Thyroid gland (tissue), 4 donors: Measurements from ENCODE around the gene CPNE2.

ENCODE experiments used
- POLR2A ChIP-seq, 2 donors: fragments of 450-650 bp; IDR thresholded peaks; one replicate each; pipeline ENCODE4 v1.6.1; 2017; ENCODE audit warnings: antibody characterized with exemption in 2 of 2, mild to moderate bottlenecking in 2 of 2, moderate library complexity in 1 of 2
- TF ChIP-seq, protein P1 (sequence below), 6 experiments: fragments of 200-600 bp in 3 of 6; fragments of 450-650 bp in 3 of 6; sonication (generic) in 3 of 6; IDR thresholded peaks; one replicate each; pipeline ENCODE4 v1.5.1; 2016 to 2019; ENCODE audit warnings: antibody characterized with exemption in 6 of 6, mild to moderate bottlenecking in 2 of 6, inconsistent platforms in 1 of 6, moderate library complexity in 1 of 6

DNA sequence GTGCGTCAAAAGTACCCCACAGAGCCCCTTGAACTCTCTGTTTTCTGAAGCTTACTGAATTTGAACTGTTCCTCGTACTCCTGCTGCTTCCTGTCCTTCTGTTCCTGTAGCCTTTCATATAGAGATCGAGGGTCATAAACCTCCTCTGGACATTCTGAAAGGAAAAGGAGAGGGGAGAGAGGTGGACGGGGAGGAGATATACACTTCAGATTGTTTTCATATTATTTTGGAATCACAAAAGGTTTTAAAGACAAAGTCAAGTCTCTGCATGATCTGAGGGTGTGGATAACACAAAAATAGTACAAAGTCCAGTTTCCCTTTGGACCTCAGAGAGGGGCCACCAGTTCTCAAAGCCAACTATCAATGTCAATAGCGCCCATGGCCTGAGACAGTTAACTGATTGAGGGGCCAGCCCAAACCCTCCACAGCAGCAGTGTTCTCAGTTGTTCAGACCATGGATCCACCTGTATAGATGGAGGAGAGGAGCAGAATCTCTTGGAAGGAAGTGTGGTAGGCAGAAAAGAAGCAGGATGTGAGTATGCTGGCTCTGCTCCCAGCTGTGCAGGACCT is 80.4 kb downstream of the CPNE2 start:
- TF ChIP-seq, protein P1, sequence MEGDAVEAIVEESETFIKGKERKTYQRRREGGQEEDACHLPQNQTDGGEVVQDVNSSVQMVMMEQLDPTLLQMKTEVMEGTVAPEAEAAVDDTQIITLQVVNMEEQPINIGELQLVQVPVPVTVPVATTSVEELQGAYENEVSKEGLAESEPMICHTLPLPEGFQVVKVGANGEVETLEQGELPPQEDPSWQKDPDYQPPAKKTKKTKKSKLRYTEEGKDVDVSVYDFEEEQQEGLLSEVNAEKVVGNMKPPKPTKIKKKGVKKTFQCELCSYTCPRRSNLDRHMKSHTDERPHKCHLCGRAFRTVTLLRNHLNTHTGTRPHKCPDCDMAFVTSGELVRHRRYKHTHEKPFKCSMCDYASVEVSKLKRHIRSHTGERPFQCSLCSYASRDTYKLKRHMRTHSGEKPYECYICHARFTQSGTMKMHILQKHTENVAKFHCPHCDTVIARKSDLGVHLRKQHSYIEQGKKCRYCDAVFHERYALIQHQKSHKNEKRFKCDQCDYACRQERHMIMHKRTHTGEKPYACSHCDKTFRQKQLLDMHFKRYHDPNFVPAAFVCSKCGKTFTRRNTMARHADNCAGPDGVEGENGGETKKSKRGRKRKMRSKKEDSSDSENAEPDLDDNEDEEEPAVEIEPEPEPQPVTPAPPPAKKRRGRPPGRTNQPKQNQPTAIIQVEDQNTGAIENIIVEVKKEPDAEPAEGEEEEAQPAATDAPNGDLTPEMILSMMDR (IDR thresholded peaks at IDR 0.05) = no peak
- no peak for TF ChIP-seq POLR2A (IDR thresholded peaks at IDR 0.05)
